WTC11 (cell line): ENCODE results near the gene ZIC2. TPM values are rescaled to one million over a fixed set of nuclear protein-coding genes. Genes with fewer than 3 reads are reported as not detected.
"Not testable (repeated sequence)": the region's sequence is repeated elsewhere in the genome, so short reads cannot be mapped to it uniquely, and the experiment has no call there.

ENCODE experiments used
- ATAC-seq: fragments of 200-7000 bp; cut with Tn5 transposase; 2 replicates; pipeline ENCODE4 v1.10.0; 2021; ENCODE audit warnings: mild to moderate bottlenecking, moderate library complexity
- CTCF ChIA-PET: fragments of 300-600 bp; sonication (Branson Sonifier 250); formaldehyde crosslinking; loops from one replicate; lab custom pipeline; 2021; ENCODE audit warnings: antibody characterized with exemption; lab: Charles Lee
- POLR2A ChIA-PET: fragments of 350-600 bp; sonication (Branson Sonifier 250); formaldehyde crosslinking; loops from one replicate; lab custom pipeline; 2021; ENCODE audit warnings: antibody characterized with exemption; lab: Charles Lee
- DNase-seq: peaks from one replicate; pipeline ENCODE4 v3.0.0; 2021; ENCODE audit warnings: low spot score
- H3K27ac Mint-ChIP-seq: 2 replicates; pipeline ENCODE4 v1.8.0; 2021; ENCODE audit warnings: mixed read lengths
- H3K27me3 Mint-ChIP-seq: 2 replicates; pipeline ENCODE4 v1.8.0; 2021; ENCODE audit warnings: low read depth, mild to moderate bottlenecking, moderate library complexity, mixed read lengths
- H3K36me3 Mint-ChIP-seq: 2 replicates; pipeline ENCODE4 v1.8.0; 2021; ENCODE audit warnings: mixed read lengths
- H3K4me1 Mint-ChIP-seq: 2 replicates; pipeline ENCODE4 v1.8.0; 2022; ENCODE audit warnings: mixed read lengths
- H3K4me3 Mint-ChIP-seq: 2 replicates; pipeline ENCODE4 v1.8.0; 2021; ENCODE audit warnings: mild to moderate bottlenecking, moderate library complexity, mixed read lengths
- H3K9me3 Mint-ChIP-seq: 2 replicates; pipeline ENCODE4 v1.8.0; 2021; ENCODE audit warnings: mixed read lengths
- ARID4B ChIP-seq: sonication (generic); formaldehyde crosslinking; IDR thresholded peaks from 2 replicates; pipeline ENCODE4 v1.8.0; 2023; ENCODE audit warnings: missing genetic modification reagents, mild to moderate bottlenecking, borderline replicate concordance
- ATF2 ChIP-seq: sonication (generic); formaldehyde crosslinking; IDR thresholded peaks from 2 replicates; pipeline ENCODE4 v1.8.1; 2022; ENCODE audit warnings: low read depth, missing genetic modification reagents, borderline replicate concordance
- E2F1 ChIP-seq: sonication (generic); formaldehyde crosslinking; IDR thresholded peaks from 2 replicates; pipeline ENCODE4 v1.8.0; 2022; ENCODE audit warnings: mild to moderate bottlenecking, missing genetic modification reagents
- FOXJ3 ChIP-seq: sonication (generic); formaldehyde crosslinking; IDR thresholded peaks from 2 replicates; pipeline ENCODE4 v1.9.0; 2021; ENCODE audit warnings: missing genetic modification reagents, mild to moderate bottlenecking, borderline replicate concordance
- HMGA2 ChIP-seq: fragments of 250-450 bp; sonication (Bioruptor Pico); IDR thresholded peaks from 2 replicates; pipeline ENCODE4 v1.4.0; 2021; ENCODE audit warnings: mild to moderate bottlenecking, moderate library complexity
- IRF1 ChIP-seq: sonication (generic); formaldehyde crosslinking; IDR thresholded peaks from 2 replicates; pipeline ENCODE4 v1.8.0; 2023; ENCODE audit warnings: missing genetic modification reagents
- MYBL2 ChIP-seq: sonication (generic); formaldehyde crosslinking; IDR thresholded peaks from 2 replicates; pipeline ENCODE4 v1.8.1; 2023; ENCODE audit warnings: mild to moderate bottlenecking, moderate library complexity, missing genetic modification reagents
- NFYB ChIP-seq: sonication (generic); formaldehyde crosslinking; conservative IDR thresholded peaks from 2 replicates; pipeline ENCODE4 v1.8.0; 2022; ENCODE audit warnings: low read depth, missing genetic modification reagents
- PRDM15 ChIP-seq: sonication (generic); formaldehyde crosslinking; IDR thresholded peaks from 2 replicates; pipeline ENCODE4 v1.8.0; 2022; ENCODE audit warnings: missing genetic modification reagents
- SOX15 ChIP-seq: fragments of 250-450 bp; sonication (Bioruptor Pico); IDR thresholded peaks from 2 replicates; pipeline ENCODE4 v1.9.0; 2021; ENCODE audit warnings: mild to moderate bottlenecking
- ZNF121 ChIP-seq: sonication (generic); formaldehyde crosslinking; IDR thresholded peaks from 2 replicates; pipeline ENCODE4 v1.8.0; 2023; ENCODE audit warnings: missing genetic modification reagents
- ZNF396 ChIP-seq: fragments of 250-450 bp; sonication (Bioruptor Pico); IDR thresholded peaks from 2 replicates; pipeline ENCODE4 v1.8.0; 2021; ENCODE audit warnings: mild to moderate bottlenecking, moderate library complexity, borderline replicate concordance
- ZNF416 ChIP-seq: fragments of 250-450 bp; sonication (Bioruptor Pico); IDR thresholded peaks from 2 replicates; pipeline ENCODE4 v1.9.0; 2021; ENCODE audit warnings: mild to moderate bottlenecking, inconsistent platforms
- ZNF425 ChIP-seq: fragments of 250-450 bp; sonication (Bioruptor Pico); conservative IDR thresholded peaks from 2 replicates; pipeline ENCODE4 v1.9.0; 2021; ENCODE audit warnings: mild to moderate bottlenecking
- total RNA-seq: library from RNA; stranded (reverse); gene quantifications from 3 replicates; pipeline ENCODE4 v1.2.3, GENCODE V29; 2021

The ZIC2 gene
- total RNA-seq, 1 experiment from 2014 or later = 344 TPM

- no peak for TF ChIP-seq MYBL2 (CRISPR knock-in tag)
- no peak for TF ChIP-seq IRF1 (CRISPR knock-in tag)
- TF ChIP-seq ZNF396 (CRISPR knock-in tag) = no peak
Measured at GRCh38 chr13:99944606-99945005, 37.0 kb upstream of the ZIC2 start (continued).

- H3K27ac Mint-ChIP-seq, DNase-seq, H3K27me3 Mint-ChIP-seq, H3K4me3 Mint-ChIP-seq, POLR2A ChIA-PET, H3K9me3 Mint-ChIP-seq, ATAC-seq, H3K36me3 Mint-ChIP-seq: not testable (repeated sequence)
- peak; percentile 97 for TF ChIP-seq HMGA2 (CRISPR knock-in tag)
- CTCF ChIA-PET = interaction anchor here (1.2 to 1.6 kb wide), 2 partner anchors 10 to 27 kb away, joined by 4 to 8 read pairs; no protein-coding TSS in a partner anchor
- peaks cover 31% of the 10 kb centered on the region for H3K4me1 Mint-ChIP-seq
Measured at GRCh38 chr13:99945515-99945914, 36.1 kb upstream of the ZIC2 start.

GRCh38 chr13:99947666-99948065 lies 33.9 kb upstream of the ZIC2 start:
- H3K4me3 Mint-ChIP-seq = no peak overlapping the region
- no peaks in the 10 kb centered on the region; the same call in 1 of the 2 replicates for H3K27me3 Mint-ChIP-seq
- H3K9me3 Mint-ChIP-seq = peaks cover 4% of the 10 kb centered on the region
- TF ChIP-seq E2F1 (CRISPR knock-in tag) (no peak), ZNF121 (CRISPR knock-in tag) (peak; percentile 62; the same call in 1 of the 2 replicates), FOXJ3 (CRISPR knock-in tag) (no peak)
- ATAC-seq (no peak), DNase-seq (no peak)
- H3K4me1 Mint-ChIP-seq = peaks cover 26% of the 10 kb centered on the region
- no peaks in the 10 kb centered on the region for H3K36me3 Mint-ChIP-seq
- CTCF ChIA-PET = interaction anchor here (1.0 kb wide), 1 partner anchor 12 kb away, joined by 3 read pairs; no protein-coding TSS in a partner anchor
- POLR2A ChIA-PET = interaction anchor here (0.7 kb wide), 1 partner anchor 304 kb away, joined by 4 read pairs; no protein-coding TSS in a partner anchor
- H3K27ac Mint-ChIP-seq = no peak overlapping the region

- Mint-ChIP-seq H3K4me3 (no peak overlapping the region), H3K27me3 (peaks cover 1% of the 10 kb centered on the region), H3K27ac (no peak overlapping the region), H3K36me3 (no peaks in the 10 kb centered on the region), H3K4me1 (peaks cover 31% of the 10 kb centered on the region), H3K9me3 (peaks cover 4% of the 10 kb centered on the region)
- POLR2A ChIA-PET = no interaction called here
- ATAC-seq (no peak), DNase-seq (no peak)
- CTCF ChIA-PET = no interaction called here
- TF ChIP-seq ZNF416 (no peak), PRDM15 (CRISPR knock-in tag) (no peak), SOX15 (CRISPR knock-in tag) (no peak), E2F1 (CRISPR knock-in tag) (no peak), ATF2 (CRISPR knock-in tag) (no peak), ARID4B (CRISPR knock-in tag) (no peak), NFYB (CRISPR knock-in tag) (no peak), ZNF425 (CRISPR knock-in tag) (no peak)
Measured at GRCh38 chr13:99948411-99948810, 33.2 kb upstream of the ZIC2 start.
